Measurements from ENCODE around the gene FAM110D.

- TF ChIP-seq CTCF (conservative IDR thresholded peaks at IDR 0.05; ENCODE audit: low read length), result peak; percentile 52
- no peak for TF ChIP-seq EZH2phosphoT487 (IDR thresholded peaks at IDR 0.05; ENCODE audit: borderline replicate concordance)
These were observed 30.9 kb downstream of the FAM110D start for GRCh38 chr1:26189751-26190275.

Measured in Loucy (cell line).